ENCODE measurements around the gene BBLN.
A peak's percentile ranks its signal among the peaks of the same experiment; 100 is the strongest.
"Not testable (repeated sequence)": the region's sequence is repeated elsewhere in the genome, so short reads cannot be mapped to it uniquely, and the experiment has no call there.

The BBLN gene

GRCh38 chr9:128159784-128160602, at the start of gene BBLN:
BBLN (plus strand) TSS chr9:128160265; CDS start chr9:128160408, 143 bp downstream.
- peak; percentile 63 for DNase-seq

GRCh38 chr9:128111726-128112125, 48.3 kb upstream of the BBLN start:
- not testable (repeated sequence) for DNase-seq

- DNase-seq: no peak
These were observed 46.3 kb upstream of the BBLN start for GRCh38 chr9:128113526-128114325.

GRCh38 chr9:128114326-128115186, 45.5 kb upstream of the BBLN start:
- no peak for DNase-seq

- DNase-seq: no peak
These were observed 44.6 kb upstream of the BBLN start for GRCh38 chr9:128115187-128116103.

GRCh38 chr9:128116104-128117083, 43.7 kb upstream of the BBLN start:
- DNase-seq: no peak

- peak; percentile 41 for DNase-seq
These were observed 42.2 kb upstream of the BBLN start for GRCh38 chr9:128117613-128118471.

GRCh38 chr9:128118472-128118857, 41.6 kb upstream of the BBLN start:
- DNase-seq: no peak

GRCh38 chr9:128118971-128119665, 40.9 kb upstream of the BBLN start:
- no peak for DNase-seq

GRCh38 chr9:128120061-128120740, 39.9 kb upstream of the BBLN start:
- DNase-seq: no peak

- no peak for DNase-seq
These were observed 39.2 kb upstream of the BBLN start for GRCh38 chr9:128120741-128121465.

- DNase-seq: no peak
These were observed 38.6 kb upstream of the BBLN start for GRCh38 chr9:128121466-128121810.

GRCh38 chr9:128121924-128122808, 37.9 kb upstream of the BBLN start:
- DNase-seq: no peak

GRCh38 chr9:128122809-128123175, 37.3 kb upstream of the BBLN start:
- DNase-seq: no peak

- DNase-seq: no peak
These were observed 36.5 kb upstream of the BBLN start for GRCh38 chr9:128123451-128124080.

GRCh38 chr9:128124451-128124850, 35.6 kb upstream of the BBLN start:
- DNase-seq: no peak
